GM21528 (cell line): ENCODE measurements around the gene ASPRV1.

Experiments
- ATAC-seq: cut with Tn5 transposase; IDR thresholded peaks from one replicate; pipeline ENCODE4 v1.9.1; 2021; ENCODE audit warnings: mild to moderate bottlenecking, moderate library complexity; ENCODE audit not compliant: unreplicated experiment, low FRiP score

ASPRV1 gene

GRCh38 chr2:69914164-69914949 lies 47.1 kb downstream of the ASPRV1 start:
- peak; percentile 91 for ATAC-seq

- no peak for ATAC-seq
Measured at GRCh38 chr2:69911985-69912563, 49.4 kb downstream of the ASPRV1 start.
